Retina (tissue), 1 donor: Measurements from ENCODE around the gene SP140L.
"Not testable (repeated sequence)": the region's sequence is repeated elsewhere in the genome, so short reads cannot be mapped to it uniquely, and the experiment has no call there.

Source experiments
- DNase-seq: peaks from one replicate; pipeline ENCODE4 v3.0.0-alpha.2; 2016

Gene SP140L

GRCh38 chr2:230324503-230324902, 2.5 kb upstream of the SP140L start:
- DNase-seq = no peak

GRCh38 chr2:230325316-230326243, 1.4 kb upstream of the SP140L start:
- DNase-seq = no peak

GRCh38 chr2:230327418-230328154, 593 bp downstream of the SP140L start:
- DNase-seq = no peak

- no peak for DNase-seq
Observed at GRCh38 chr2:230328155-230328458, 1.1 kb downstream of the SP140L start.

GRCh38 chr2:230329946-230330605, 3.1 kb downstream of the SP140L start:
- DNase-seq = no peak

- DNase-seq = no peak
Observed at GRCh38 chr2:230330725-230331124, 3.7 kb downstream of the SP140L start.

- no peak for DNase-seq
Observed at GRCh38 chr2:230335461-230335863, 8.5 kb downstream of the SP140L start.

GRCh38 chr2:230335864-230336506, 9.0 kb downstream of the SP140L start:
- no peak for DNase-seq

GRCh38 chr2:230341936-230342528, 15.0 kb downstream of the SP140L start:
- not testable (repeated sequence) for DNase-seq

- DNase-seq = not testable (repeated sequence)
Observed at GRCh38 chr2:230343041-230343624, 16.1 kb downstream of the SP140L start.

GRCh38 chr2:230343747-230344146, 16.8 kb downstream of the SP140L start:
- no peak for DNase-seq

GRCh38 chr2:230346465-230346864, 19.5 kb downstream of the SP140L start:
- DNase-seq = no peak

- DNase-seq = no peak
Observed at GRCh38 chr2:230346921-230347533, 20.0 kb downstream of the SP140L start.

GRCh38 chr2:230347659-230348305, 20.8 kb downstream of the SP140L start:
- DNase-seq = no peak

- DNase-seq = no peak
Observed at GRCh38 chr2:230348787-230349186, 21.8 kb downstream of the SP140L start.

- no peak for DNase-seq
Observed at GRCh38 chr2:230356084-230356483, 29.1 kb downstream of the SP140L start.

GRCh38 chr2:230358305-230358704, 31.3 kb downstream of the SP140L start:
- DNase-seq = no peak

- DNase-seq = no peak
Observed at GRCh38 chr2:230360028-230360427, 33.0 kb downstream of the SP140L start.

- DNase-seq = no peak
Observed at GRCh38 chr2:230362030-230362691, 35.2 kb downstream of the SP140L start.

- no peak for DNase-seq
Observed at GRCh38 chr2:230382108-230382507, 55.1 kb downstream of the SP140L start.

GRCh38 chr2:230383453-230383852, 56.5 kb downstream of the SP140L start:
- DNase-seq = no peak
